ENCODE measurements around the gene TNN. TPM values are rescaled to one million over a fixed set of nuclear protein-coding genes. Genes with fewer than 3 reads are reported as not detected.

TNN gene
- total RNA-seq, 1 donor from 2014 or later, result 2.9 TPM

GRCh38 chr1:175147569-175147968 is 79.9 kb downstream of the TNN start:
- no peak for DNase-seq

- no peak for DNase-seq
Measured at GRCh38 chr1:175148068-175148467, 80.4 kb downstream of the TNN start.

GRCh38 chr1:175150596-175151319 is 83.1 kb downstream of the TNN start:
- DNase-seq, result no peak

GRCh38 chr1:175152006-175152652 is 84.5 kb downstream of the TNN start:
- DNase-seq, result peak; percentile 19

GRCh38 chr1:175154629-175155472 is 87.2 kb downstream of the TNN start:
- DNase-seq, result peak; percentile 28

- DNase-seq, result no peak
Measured at GRCh38 chr1:175155473-175155856, 87.8 kb downstream of the TNN start.

GRCh38 chr1:175155936-175156335 is 88.3 kb downstream of the TNN start:
- no peak for DNase-seq

GRCh38 chr1:175157200-175157599 is 89.6 kb downstream of the TNN start:
- no peak for DNase-seq

- DNase-seq, result no peak
Measured at GRCh38 chr1:175158170-175158591, 90.5 kb downstream of the TNN start.

- peak; percentile 71 for DNase-seq
Measured at GRCh38 chr1:175162955-175163354, 95.3 kb downstream of the TNN start.

- no peak for DNase-seq
Measured at GRCh38 chr1:175163702-175164101, 96.1 kb downstream of the TNN start.

- DNase-seq, result no peak
Measured at GRCh38 chr1:175164751-175165150, 97.1 kb downstream of the TNN start.

GRCh38 chr1:175166746-175167145 is 99.1 kb downstream of the TNN start:
- DNase-seq, result no peak

- DNase-seq, result no peak
Measured at GRCh38 chr1:175167861-175168260, 100.2 kb downstream of the TNN start.

GRCh38 chr1:175168782-175169181 is 101.1 kb downstream of the TNN start:
- DNase-seq, result no peak

- DNase-seq, result no peak
Measured at GRCh38 chr1:175169286-175170018, 101.8 kb downstream of the TNN start.

GRCh38 chr1:175171036-175171913 is 103.6 kb downstream of the TNN start:
- DNase-seq, result no peak

- DNase-seq, result no peak
Measured at GRCh38 chr1:175172503-175172902, 104.9 kb downstream of the TNN start.

- no peak for DNase-seq
Measured at GRCh38 chr1:175173531-175173930, 105.9 kb downstream of the TNN start.

- no peak for DNase-seq
Measured at GRCh38 chr1:175174309-175175102, 106.9 kb downstream of the TNN start.

Measured in skin of body (tissue), 2 donors.